Thoracic aorta (tissue), 2 donors: ENCODE results near the gene LRMDA. TPM values are rescaled to one million over a fixed set of nuclear protein-coding genes. Genes with fewer than 3 reads are reported as not detected.

ENCODE experiments used
- ATAC-seq: fragments of 150-250 bp; one replicate; pipeline ENCODE4 v1.8.0; 2017; ENCODE audit warnings: low read depth; ENCODE audit not compliant: insufficient number of reproducible peaks, low FRiP score
- DNase-seq: peaks from one replicate; pipeline ENCODE4 v3.0.0-alpha.2; 2020; ENCODE audit warnings: low spot score
- H3K27ac ChIP-seq, 2 donors: fragments of 200-600 bp; sonication (generic); 1 replicate in 1 of 2; 2 replicates in 1 of 2; pipeline ENCODE4 v1.5.1; 2016; ENCODE audit warnings: mild to moderate bottlenecking in 2 of 2, moderate library complexity in 2 of 2
- H3K27me3 ChIP-seq: fragments of 200-600 bp; sonication (generic); replicated peaks from 2 replicates; pipeline ENCODE4 v1.6.0; 2016; ENCODE audit warnings: mild to moderate bottlenecking; ENCODE audit not compliant: insufficient read depth
- H3K36me3 ChIP-seq: fragments of 200-600 bp; sonication (generic); one replicate; pipeline ENCODE4 v1.5.1; 2016
- H3K4me1 ChIP-seq, 2 donors: fragments of 200-600 bp; sonication (generic); 1 replicate in 1 of 2; 2 replicates in 1 of 2; pipeline versions ENCODE4 v1.5.1 to v1.6.0; 2016; ENCODE audit warnings: low read depth in 2 of 2, mild to moderate bottlenecking in 1 of 2; ENCODE audit not compliant: control insufficient read depth in 1 of 2
- H3K4me3 ChIP-seq: fragments of 200-600 bp; sonication (generic); 2 replicates; pipeline ENCODE4 v1.5.1; 2016; ENCODE audit warnings: mild to moderate bottlenecking
- H3K9me3 ChIP-seq: fragments of 200-600 bp; sonication (generic); 2 replicates; pipeline ENCODE4 v1.5.1; 2016
- total RNA-seq, 2 donors: library from RNA; depleted of rRNA; stranded (reverse); fragments of >200 nt; gene quantifications; one replicate each; pipeline versions ENCODE4 v1.1.0 to v1.2.3, GENCODE V29; 2016
- TF ChIP-seq, protein P1 (sequence below): fragments of 200-600 bp; sonication (generic); IDR thresholded peaks from one replicate; pipeline ENCODE4 v1.5.1; 2019; ENCODE audit warnings: antibody characterized with exemption

The LRMDA gene
- total RNA-seq, 2 donors from 2014 or later = 8.3 to 36.6 TPM

DNA sequence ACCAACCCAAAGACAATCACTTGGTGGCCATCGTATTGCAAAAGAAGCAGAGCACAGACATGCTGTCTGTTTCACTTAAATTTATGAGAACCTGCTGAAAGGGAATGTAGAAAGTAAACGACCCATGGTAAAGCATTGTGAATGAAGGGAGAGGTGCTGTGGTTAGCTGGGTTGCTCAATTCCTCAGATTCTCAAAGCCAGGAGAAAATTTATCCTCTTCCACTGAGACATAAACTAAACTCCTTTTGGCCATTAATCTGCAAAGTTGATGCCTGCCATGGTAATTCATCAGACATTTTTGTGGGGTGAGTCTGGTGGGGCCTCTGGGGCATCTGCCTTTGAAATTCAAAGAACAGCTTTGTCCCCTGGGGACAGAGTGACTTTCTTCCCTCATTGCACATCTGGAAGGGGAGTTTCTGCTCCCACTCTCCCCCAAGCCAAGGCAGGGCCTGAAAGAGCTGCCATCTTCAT is 951.0 kb downstream of the LRMDA start:
- no peak for ATAC-seq
- Histone ChIP-seq H3K27me3 (no peaks in the 10 kb centered on the region), H3K9me3 (no peaks in the 10 kb centered on the region), H3K27ac (no peak overlapping the region), H3K4me1 (no peaks in the 10 kb centered on the region), H3K36me3 (no peaks in the 10 kb centered on the region), H3K4me3 (no peak overlapping the region)
- TF ChIP-seq, protein P1, sequence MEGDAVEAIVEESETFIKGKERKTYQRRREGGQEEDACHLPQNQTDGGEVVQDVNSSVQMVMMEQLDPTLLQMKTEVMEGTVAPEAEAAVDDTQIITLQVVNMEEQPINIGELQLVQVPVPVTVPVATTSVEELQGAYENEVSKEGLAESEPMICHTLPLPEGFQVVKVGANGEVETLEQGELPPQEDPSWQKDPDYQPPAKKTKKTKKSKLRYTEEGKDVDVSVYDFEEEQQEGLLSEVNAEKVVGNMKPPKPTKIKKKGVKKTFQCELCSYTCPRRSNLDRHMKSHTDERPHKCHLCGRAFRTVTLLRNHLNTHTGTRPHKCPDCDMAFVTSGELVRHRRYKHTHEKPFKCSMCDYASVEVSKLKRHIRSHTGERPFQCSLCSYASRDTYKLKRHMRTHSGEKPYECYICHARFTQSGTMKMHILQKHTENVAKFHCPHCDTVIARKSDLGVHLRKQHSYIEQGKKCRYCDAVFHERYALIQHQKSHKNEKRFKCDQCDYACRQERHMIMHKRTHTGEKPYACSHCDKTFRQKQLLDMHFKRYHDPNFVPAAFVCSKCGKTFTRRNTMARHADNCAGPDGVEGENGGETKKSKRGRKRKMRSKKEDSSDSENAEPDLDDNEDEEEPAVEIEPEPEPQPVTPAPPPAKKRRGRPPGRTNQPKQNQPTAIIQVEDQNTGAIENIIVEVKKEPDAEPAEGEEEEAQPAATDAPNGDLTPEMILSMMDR = no peak
- no peak for DNase-seq

DNA sequence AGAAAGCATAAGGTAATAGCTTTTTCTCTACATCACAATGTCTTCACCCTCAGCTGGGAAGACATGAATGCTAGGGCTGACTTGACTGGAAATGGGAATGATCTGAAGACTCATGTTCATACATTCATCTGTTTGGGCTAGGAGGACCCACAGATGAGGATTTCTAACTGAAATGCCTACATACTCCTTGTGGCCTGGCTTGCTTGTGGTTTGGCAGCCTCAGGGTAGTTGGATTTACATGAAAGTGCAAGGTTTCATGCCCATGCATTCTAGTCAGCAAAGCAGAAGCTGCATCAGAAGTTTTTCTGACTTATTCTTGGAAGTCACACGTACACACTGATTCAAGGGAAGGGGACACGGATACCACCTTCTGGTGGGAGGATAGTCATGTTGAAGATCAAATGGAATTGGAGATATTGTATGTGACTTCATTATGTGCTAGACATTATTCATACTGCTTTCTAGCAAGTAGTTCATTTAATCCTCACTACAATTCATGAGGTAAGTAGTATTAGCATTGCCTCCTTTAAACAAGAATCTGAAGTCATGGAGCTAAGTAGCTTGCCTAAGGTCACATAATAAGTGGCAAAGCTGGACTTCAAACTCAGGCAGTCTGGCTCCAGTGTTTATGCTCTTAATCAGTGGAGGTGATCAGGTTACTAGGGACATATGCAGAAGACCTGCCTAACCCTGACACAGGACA is 957.0 kb downstream of the LRMDA start:
- Histone ChIP-seq H3K36me3 (no peaks in the 10 kb centered on the region), H3K9me3 (no peaks in the 10 kb centered on the region), H3K27ac (no peak overlapping the region), H3K27me3 (no peaks in the 10 kb centered on the region), H3K4me3 (no peak overlapping the region), H3K4me1 (peaks cover 0 to 3% of the 10 kb centered on the region in 2 donors)
- ATAC-seq (no peak), DNase-seq (no peak)
- TF ChIP-seq, protein P1 = no peak

DNA sequence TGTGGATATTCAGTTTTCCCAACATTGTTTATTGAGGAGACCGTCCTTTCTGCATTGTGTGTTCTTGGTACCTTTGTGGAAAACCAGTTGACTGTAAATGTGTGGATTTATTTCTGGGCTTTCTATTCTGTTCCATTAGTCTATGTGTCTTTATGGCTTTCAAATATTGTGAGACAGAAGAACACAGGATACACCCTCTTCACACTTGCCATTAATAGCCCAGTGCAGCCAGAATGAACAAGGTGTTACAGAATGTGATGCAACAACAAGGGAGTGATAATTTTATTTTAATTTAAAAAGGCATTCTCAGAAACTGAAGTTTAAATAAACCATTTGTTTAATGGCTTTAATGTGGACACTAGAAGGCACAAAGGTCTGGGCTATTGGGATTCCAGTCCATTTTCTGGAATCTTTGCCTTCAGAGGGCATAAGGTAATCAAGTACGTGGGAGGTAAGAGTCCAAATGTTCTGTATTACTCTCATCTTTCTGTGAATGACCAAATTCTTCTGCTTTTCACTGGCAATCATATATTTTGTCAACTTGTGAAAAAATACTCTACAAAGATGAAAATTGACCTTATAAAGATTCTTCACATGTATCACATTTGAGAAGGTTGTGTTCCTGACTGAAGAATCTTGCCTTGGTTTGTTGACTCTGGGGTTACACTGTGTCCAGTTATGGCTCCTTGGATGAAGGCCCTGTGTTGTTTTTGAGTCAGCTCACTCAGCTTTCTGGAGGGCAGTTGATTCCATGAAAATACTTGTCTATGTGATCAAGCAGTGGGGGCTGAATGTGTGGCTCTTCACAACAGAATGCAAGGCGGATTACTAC is 962.7 kb downstream of the LRMDA start:
- peaks cover 36 to 53% of the 10 kb centered on the region in 2 donors for H3K4me1 ChIP-seq
- DNase-seq = no peak
- peak overlapping the region; percentile 86 to 97 for H3K27ac ChIP-seq
- H3K4me3 ChIP-seq = no peak overlapping the region
- TF ChIP-seq, protein P1 = no peak
- no peaks in the 10 kb centered on the region for H3K9me3 ChIP-seq
- ATAC-seq = no peak
- no peaks in the 10 kb centered on the region for H3K27me3 ChIP-seq
- H3K36me3 ChIP-seq = no peaks in the 10 kb centered on the region

DNA sequence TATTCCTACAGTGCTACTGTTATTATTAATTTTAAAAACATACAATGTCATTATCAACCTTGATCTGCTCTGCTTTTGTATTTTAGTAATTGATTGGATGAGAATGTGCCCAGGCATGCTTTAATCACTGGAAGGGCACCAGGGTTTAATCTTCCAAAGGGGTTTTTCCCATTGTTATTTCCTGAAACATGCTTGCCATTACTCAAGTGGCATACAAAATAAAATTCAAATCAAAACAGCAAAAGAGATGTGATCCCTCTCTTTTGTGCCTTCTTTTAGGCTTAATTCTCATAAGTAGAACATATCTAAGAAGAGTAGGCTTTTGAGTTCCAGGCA is 963.3 kb downstream of the LRMDA start:
- TF ChIP-seq, protein P1 = no peak
- Histone ChIP-seq H3K4me1 (peaks cover 38 to 59% of the 10 kb centered on the region in 2 donors), H3K27ac (peak overlapping the region; percentile 86 to 97), H3K36me3 (no peaks in the 10 kb centered on the region), H3K27me3 (no peaks in the 10 kb centered on the region), H3K9me3 (no peaks in the 10 kb centered on the region), H3K4me3 (no peak overlapping the region)
- DNase-seq (no peak), ATAC-seq (no peak)

DNA sequence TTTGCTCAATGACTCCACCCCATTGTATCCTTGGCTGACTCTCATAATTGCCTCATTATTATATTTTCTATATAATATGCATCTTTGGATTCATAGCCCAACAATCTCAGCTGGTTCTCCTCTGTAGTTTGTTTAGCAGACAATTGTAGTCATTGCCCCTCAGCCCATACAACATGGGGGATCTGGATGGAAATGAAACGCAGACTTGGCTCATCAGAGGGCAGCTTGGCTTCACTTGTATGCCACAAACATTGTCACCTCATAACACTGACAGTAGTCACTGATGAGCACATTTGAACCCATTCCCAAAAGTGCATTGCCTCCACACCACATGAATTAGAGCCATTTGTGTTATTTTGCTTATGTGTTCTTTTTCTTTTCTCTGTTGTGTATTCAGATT is 963.8 kb downstream of the LRMDA start:
- DNase-seq (no peak), ATAC-seq (no peak)
- Histone ChIP-seq H3K27ac (peak overlapping the region; percentile 86 to 97), H3K4me3 (no peak overlapping the region), H3K36me3 (no peaks in the 10 kb centered on the region), H3K4me1 (peaks cover 38 to 65% of the 10 kb centered on the region in 2 donors), H3K9me3 (no peaks in the 10 kb centered on the region), H3K27me3 (no peaks in the 10 kb centered on the region)
- TF ChIP-seq, protein P1 = no peak
